Endothelial cell of umbilical vein (primary cell): Measurements from ENCODE around the gene CCL13. TPM values are rescaled to one million over a fixed set of nuclear protein-coding genes. Genes with fewer than 3 reads are reported as not detected.

Experiments used
- BruUV-seq: library from RNA; stranded (reverse); fragments of 400-500 nt; replicated peaks from 2 replicates; lab custom pipeline; 2021; lab: Mats Ljungman, UMichigan
- CTCF ChIA-PET: fragments of 300-600, 350-600 bp; sonication (Branson Sonifier 250); formaldehyde crosslinking; loops from one replicate; lab custom pipeline; 2021; ENCODE audit warnings: antibody characterized with exemption, inconsistent platforms; lab: Charles Lee
- POLR2A ChIA-PET: fragments of 300-600, 350-600 bp; sonication (Branson Sonifier 250); formaldehyde crosslinking; loops from one replicate; lab custom pipeline; 2021; ENCODE audit warnings: antibody characterized with exemption, inconsistent platforms; lab: Charles Lee
- DNase-seq: peaks from one replicate; pipeline ENCODE4 v3.0.0-alpha.2; 2011; ENCODE audit warnings: low read depth, low spot score
- FAIRE-seq: peaks from 2 replicates; lab custom pipeline; 2011; peaks lifted over from hg19 to GRCh38; lab: Jason Lieb, UNC
- H2AFZ ChIP-seq: 2 replicates; pipeline ENCODE4 v1.6.0; 2012; ENCODE audit warnings: low read depth, low read length, control low read depth, inconsistent platforms
- H3K27ac ChIP-seq: 2 replicates; pipeline ENCODE4 v1.5.1; 2011; ENCODE audit warnings: low read depth, mild to moderate bottlenecking, control low read depth, low read length, moderate library complexity; ENCODE audit not compliant: insufficient read depth
- H3K27me3 ChIP-seq, 2 experiments: 2 replicates each; pipeline versions ENCODE4 v1.6.0 to v1.6.1; 2011; ENCODE audit warnings: low read length in 2 of 2, mixed read lengths in 1 of 2; ENCODE audit not compliant: control insufficient read depth in 2 of 2, insufficient read depth in 2 of 2
- H3K36me3 ChIP-seq, 2 experiments: 2 replicates in 1 of 2; 3 replicates in 1 of 2; pipeline ENCODE4 v1.5.1; 2011; ENCODE audit warnings: low read length in 2 of 2, mild to moderate bottlenecking in 1 of 2, moderate library complexity in 1 of 2; ENCODE audit not compliant: control insufficient read depth in 2 of 2, insufficient read depth in 2 of 2; ENCODE audit errors: extremely low read depth in 1 of 2
- H3K4me1 ChIP-seq: 3 replicates; pipeline ENCODE4 v1.5.1; 2011; ENCODE audit warnings: mild to moderate bottlenecking, low read length; ENCODE audit not compliant: control insufficient read depth, insufficient read depth; ENCODE audit errors: extremely low read depth
- H3K4me2 ChIP-seq: 2 replicates; pipeline ENCODE4 v1.6.1; 2011; ENCODE audit warnings: low read length, control low read depth, mixed read lengths; ENCODE audit not compliant: insufficient read depth
- H3K4me3 ChIP-seq, 3 experiments: fragments of 200-600 bp in 1 of 3; sonication (generic), shearing (Covaris generic) in 1 of 3; replicated peaks in 1 of 3; 2 replicates each; pipeline ENCODE4 v1.5.1; 2011 to 2016; ENCODE audit warnings: control low read depth in 3 of 3, low read length in 3 of 3, mild to moderate bottlenecking in 2 of 3, inconsistent platforms in 1 of 3, low read depth in 1 of 3, moderate library complexity in 1 of 3; ENCODE audit not compliant: insufficient read depth in 1 of 3
- H3K79me2 ChIP-seq: 2 replicates; pipeline ENCODE4 v1.6.0; 2012; ENCODE audit warnings: low read length, inconsistent platforms; ENCODE audit not compliant: control insufficient read depth, insufficient read depth
- H3K9ac ChIP-seq: replicated peaks from 2 replicates; pipeline ENCODE3; 2011; ENCODE audit warnings: low read length, control low read depth; ENCODE audit not compliant: insufficient read depth; ENCODE audit errors: extremely low read depth
- H3K9me1 ChIP-seq: replicated peaks from 3 replicates; pipeline ENCODE4 v1.6.0; 2011; ENCODE audit warnings: mild to moderate bottlenecking, low read length; ENCODE audit not compliant: control insufficient read depth, insufficient read depth; ENCODE audit errors: extremely low read depth
- H3K9me3 ChIP-seq: replicated peaks from 2 replicates; pipeline ENCODE4 v1.5.1; 2012; ENCODE audit warnings: low read length, inconsistent platforms; ENCODE audit not compliant: control insufficient read depth, insufficient read depth
- H4K20me1 ChIP-seq: replicated peaks from 2 replicates; pipeline ENCODE3; 2011; ENCODE audit warnings: mild to moderate bottlenecking, low read length; ENCODE audit not compliant: control insufficient read depth, insufficient read depth; ENCODE audit errors: extremely low read depth
- CTCF ChIP-seq, 2 donors: IDR thresholded peaks; 1 replicate in 1 of 2; 2 replicates in 1 of 2; pipeline ENCODE4 v1.5.1; 2011; ENCODE audit warnings: low read length in 2 of 2, mild to moderate bottlenecking in 2 of 2, moderate library complexity in 2 of 2, control low read depth in 1 of 2, inconsistent platforms in 1 of 2, low read depth in 1 of 2; ENCODE audit not compliant: insufficient read depth in 1 of 2; ENCODE audit errors: extremely low read depth in 1 of 2
- EZH2 ChIP-seq: IDR thresholded peaks from 2 replicates; pipeline ENCODE4 v1.6.1; 2012; ENCODE audit warnings: borderline replicate concordance, low read depth, mild to moderate bottlenecking, moderate library complexity, low read length, inconsistent platforms; ENCODE audit not compliant: severe bottlenecking
- FOS ChIP-seq: IDR thresholded peaks from 2 replicates; pipeline ENCODE4 v1.6.1; 2011; ENCODE audit warnings: mild to moderate bottlenecking, low read length, moderate library complexity, borderline replicate concordance; ENCODE audit not compliant: insufficient read depth
- GATA2 ChIP-seq: IDR thresholded peaks from 2 replicates; pipeline ENCODE4 v1.7.0; 2011; ENCODE audit warnings: low read depth, mild to moderate bottlenecking, moderate library complexity, mixed read lengths, low read length; ENCODE audit not compliant: insufficient read length, insufficient read depth
- JUN ChIP-seq: IDR thresholded peaks from 2 replicates; pipeline ENCODE4 v1.6.1; 2011; ENCODE audit warnings: borderline replicate concordance, low read depth; ENCODE audit not compliant: insufficient read length, insufficient read depth
- MAX ChIP-seq: IDR thresholded peaks from 2 replicates; pipeline ENCODE4 v1.6.1; 2011; ENCODE audit not compliant: insufficient read depth, insufficient read length
- MYC ChIP-seq: IDR thresholded peaks from one replicate; pipeline ENCODE4 v1.6.1; 2011; ENCODE audit warnings: mild to moderate bottlenecking, low read depth, low read length
- POLR2A ChIP-seq: IDR thresholded peaks from 2 replicates; pipeline ENCODE4 v1.6.1; 2012; ENCODE audit warnings: low read depth, mild to moderate bottlenecking, control low read depth, low read length
- POLR2AphosphoS5 ChIP-seq: IDR thresholded peaks from 2 replicates; pipeline ENCODE4 v1.6.1; 2012; ENCODE audit warnings: low read depth, mild to moderate bottlenecking, control low read depth, low read length, moderate library complexity; ENCODE audit not compliant: insufficient read depth
- dilution Hi-C: fragments of 300-500 bp; cut with MboI; formaldehyde crosslinking; loops from one replicate; pipeline ENCODE4 v1.15.0; 2019; ENCODE audit warnings: low sequenced_read_pairs; ENCODE audit not compliant: extremely low pct_ligation_motif_present
- intact Hi-C: fragments of 100-400 bp; cut with micrococcal nuclease; formaldehyde crosslinking; loops from one replicate; pipeline ENCODE4 v1.10.0; 2022
- polyA plus RNA-seq, 4 experiments: library from polyadenylated mRNA; depleted of rRNA in 3 of 4; stranded (reverse) in 3 of 4; unstranded in 1 of 4; fragments of >200 nt; gene quantifications; 2 replicates each; pipeline versions ENCODE4 v1.2.1 to v1.2.3, GENCODE V29; 2011 to 2012; ENCODE audit warnings: missing spikeins in 1 of 4
- total RNA-seq: library from RNA; stranded (reverse); gene quantifications from 2 replicates; pipeline ENCODE4 v1.2.3, GENCODE V29; 2021

CCL13 gene
- total and polyA plus RNA-seq, 2 donors (not counting 3 experiments of a cell fraction or from before 2014, with no cell fraction given): not detected

DNA sequence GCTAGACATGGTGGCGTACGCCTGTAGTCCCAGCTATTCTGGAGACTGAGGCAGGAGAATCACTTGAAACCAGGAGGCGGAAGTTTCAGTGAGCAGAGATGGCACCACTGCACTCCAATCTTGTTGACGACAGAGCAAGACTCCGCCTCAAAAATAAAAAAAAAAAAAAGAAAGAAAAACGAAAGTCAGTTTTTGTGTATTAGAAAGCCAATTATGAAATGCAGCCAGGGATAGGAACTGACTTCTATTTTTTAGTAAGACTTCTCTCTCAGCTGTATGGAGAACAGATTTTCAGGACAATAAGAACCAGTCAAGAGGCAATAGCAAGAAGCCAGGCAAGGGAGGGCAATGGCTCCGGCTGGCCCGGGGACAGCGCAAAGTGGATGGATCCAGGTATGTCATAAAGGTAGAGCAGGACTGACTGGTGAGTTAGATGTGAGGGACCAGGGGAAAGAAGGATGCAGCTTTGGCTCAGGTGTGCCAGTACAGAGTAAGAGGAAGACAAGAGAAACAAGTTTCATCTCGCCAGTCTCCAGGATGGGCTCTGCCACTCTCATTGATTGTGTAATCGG lies 19.2 kb downstream of the CCL13 start:
- dilution Hi-C loops (no loop called here), intact Hi-C loops (no loop called here)
- Histone ChIP-seq H3K9me1 (no peaks in the 10 kb centered on the region), H3K9ac (no peak overlapping the region), H3K36me3 (no peaks in the 10 kb centered on the region), H3K4me3 (no peak overlapping the region), H4K20me1 (no peaks in the 10 kb centered on the region), H3K9me3 (no peaks in the 10 kb centered on the region), H3K79me2 (no peaks in the 10 kb centered on the region), H3K4me2 (no peak overlapping the region), H2AFZ (no peak overlapping the region), H3K4me1 (no peaks in the 10 kb centered on the region), H3K27ac (no peak overlapping the region), H3K27me3 (peaks cover 0 to 2% of the 10 kb centered on the region in 2 experiments)
- FAIRE-seq (no peak), DNase-seq (no peak)
- TF ChIP-seq FOS (no peak), POLR2AphosphoS5 (no peak), MYC (no peak), CTCF (IDR thresholded peaks at IDR 0.05; ENCODE audit: extremely low read depth in 1 of 2, insufficient read depth in 1 of 2, low read depth in 1 of 2, low read length in 2 of 2) (no peak), POLR2A (no peak), GATA2 (no peak), JUN (no peak), EZH2 (no peak), MAX (no peak)
- ChIA-PET POLR2A (no interaction called here), CTCF (no interaction called here)
- no TSS peak for BruUV-seq
